ENCODE results near the gene SEPTIN7. TPM values are rescaled to one million over a fixed set of nuclear protein-coding genes. Genes with fewer than 3 reads are reported as not detected.

Gene SEPTIN7
- polyA plus RNA-seq, 1 donor (not counting 4 experiments of a cell fraction or from before 2014, with no cell fraction given): 284 TPM

GRCh38 chr7:35817930-35818329 is 17.1 kb downstream of the SEPTIN7 start:
- H3K36me3 ChIP-seq (ENCODE audit: control insufficient read depth in 2 of 2, extremely low read depth in 1 of 2, insufficient read depth in 2 of 2, low read length in 2 of 2): no peaks in the 10 kb centered on the region
- H3K9me3 ChIP-seq (ENCODE audit: control insufficient read depth, low read depth, low read length): no peaks in the 10 kb centered on the region
- no peaks in the 10 kb centered on the region for H3K9me1 ChIP-seq (ENCODE audit: control insufficient read depth, extremely low read depth, insufficient read depth, low read length)
- DNase-seq (ENCODE audit: low read depth, low spot score) (no peak), FAIRE-seq (no peak)
- no peak overlapping the region for H3K4me3 ChIP-seq (ENCODE audit: control insufficient read depth in 2 of 3, extremely low read depth in 1 of 3, insufficient read depth in 2 of 3, low read depth in 1 of 3, low read length in 3 of 3)
- H4K20me1 ChIP-seq (ENCODE audit: control insufficient read depth, extremely low read depth, insufficient read depth, low read length): no peaks in the 10 kb centered on the region
- H3K27ac ChIP-seq (ENCODE audit: control insufficient read depth, insufficient read depth, low read length): no peak overlapping the region
- TF ChIP-seq EZH2 (IDR thresholded peaks at IDR 0.05; ENCODE audit: low read length) (no peak), CTCF (optimal IDR thresholded peaks at IDR 0.05 in 1 of 3, IDR thresholded peaks at IDR 0.05 in 1 of 3, conservative IDR thresholded peaks at IDR 0.05 in 1 of 3; ENCODE audit: extremely low read depth in 1 of 3, insufficient read depth in 2 of 3, low read length in 3 of 3) (no peak)
- no peaks in the 10 kb centered on the region for H3K27me3 ChIP-seq (ENCODE audit: control insufficient read depth, extremely low read depth, insufficient read depth, low read length)
- H2AFZ ChIP-seq (ENCODE audit: control insufficient read depth, low read length): no peak overlapping the region
- H3K4me1 ChIP-seq (ENCODE audit: control insufficient read depth, extremely low read depth, insufficient read depth, low read length): peaks cover 17% of the 10 kb centered on the region
- no peak overlapping the region for H3K9ac ChIP-seq (ENCODE audit: control insufficient read depth, extremely low read depth, insufficient read depth, low read length)
- H3K79me2 ChIP-seq (ENCODE audit: control insufficient read depth, insufficient read depth, low read length): peaks cover 99% of the 10 kb centered on the region
- no peak overlapping the region for H3K4me2 ChIP-seq (ENCODE audit: control insufficient read depth, extremely low read depth, insufficient read depth, low read depth, low read length)
- dilution Hi-C loops (cut with MboI; ENCODE audit: extremely low pct_ligation_motif_present, low sequenced_read_pairs): loop anchor here (25.0 kb wide), 1 partner anchor 106 kb away; no protein-coding TSS in a partner anchor

DNA sequence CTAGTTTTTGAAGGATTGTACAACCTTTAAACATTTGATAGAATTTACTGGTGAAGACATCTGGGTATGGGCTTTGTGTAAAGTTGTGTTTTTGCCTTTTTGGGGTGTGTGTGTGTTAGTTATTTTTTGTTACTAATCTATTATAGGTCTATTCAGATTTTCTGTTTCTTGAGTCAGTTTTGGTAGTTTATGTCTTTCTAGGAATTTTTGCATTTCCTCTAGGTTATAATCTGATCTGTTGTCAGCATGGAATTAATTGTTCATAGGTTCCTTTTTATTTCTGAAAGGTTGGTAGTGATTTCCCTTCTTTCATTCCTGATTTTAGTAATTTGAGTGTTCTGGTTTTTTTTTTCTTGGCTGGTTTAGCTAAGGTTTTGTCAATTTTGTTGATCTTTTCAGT is 17.7 kb downstream of the SEPTIN7 start:
- dilution Hi-C loops (cut with MboI; ENCODE audit: extremely low pct_ligation_motif_present, low sequenced_read_pairs): loop anchor here (25.0 kb wide), 1 partner anchor 106 kb away; no protein-coding TSS in a partner anchor
- no peak overlapping the region for H2AFZ ChIP-seq (ENCODE audit: control insufficient read depth, low read length)
- H4K20me1 ChIP-seq (ENCODE audit: control insufficient read depth, extremely low read depth, insufficient read depth, low read length): no peaks in the 10 kb centered on the region
- H3K9ac ChIP-seq (ENCODE audit: control insufficient read depth, extremely low read depth, insufficient read depth, low read length): no peak overlapping the region
- H3K36me3 ChIP-seq (ENCODE audit: control insufficient read depth in 2 of 2, extremely low read depth in 1 of 2, insufficient read depth in 2 of 2, low read length in 2 of 2): no peaks in the 10 kb centered on the region
- no peak for DNase-seq (ENCODE audit: low read depth, low spot score)
- H3K4me2 ChIP-seq (ENCODE audit: control insufficient read depth, extremely low read depth, insufficient read depth, low read depth, low read length): no peak overlapping the region
- H3K9me1 ChIP-seq (ENCODE audit: control insufficient read depth, extremely low read depth, insufficient read depth, low read length): no peaks in the 10 kb centered on the region
- peaks cover 98% of the 10 kb centered on the region for H3K79me2 ChIP-seq (ENCODE audit: control insufficient read depth, insufficient read depth, low read length)
- no peak overlapping the region for H3K4me3 ChIP-seq (ENCODE audit: control insufficient read depth in 2 of 3, extremely low read depth in 1 of 3, insufficient read depth in 2 of 3, low read depth in 1 of 3, low read length in 3 of 3)
- TF ChIP-seq EZH2 (IDR thresholded peaks at IDR 0.05; ENCODE audit: low read length) (no peak), CTCF (optimal IDR thresholded peaks at IDR 0.05 in 1 of 3, IDR thresholded peaks at IDR 0.05 in 1 of 3, conservative IDR thresholded peaks at IDR 0.05 in 1 of 3; ENCODE audit: extremely low read depth in 1 of 3, insufficient read depth in 2 of 3, low read length in 3 of 3) (no peak)
- no peaks in the 10 kb centered on the region for H3K9me3 ChIP-seq (ENCODE audit: control insufficient read depth, low read depth, low read length)
- FAIRE-seq: no peak
- H3K27me3 ChIP-seq (ENCODE audit: control insufficient read depth, extremely low read depth, insufficient read depth, low read length): no peaks in the 10 kb centered on the region
- peaks cover 17% of the 10 kb centered on the region for H3K4me1 ChIP-seq (ENCODE audit: control insufficient read depth, extremely low read depth, insufficient read depth, low read length)
- H3K27ac ChIP-seq (ENCODE audit: control insufficient read depth, insufficient read depth, low read length): no peak overlapping the region

Data from keratinocyte (primary cell).